Activated T-helper 1 cell treated with anti-CD3 and anti-CD28 coated beads, Interleukin-12 subunit alpha, Interleukin-12 subunit beta, Interleukin-2, Interleukin-4 antibody, amounts not matched to agents 30 ng/mL and 10 ng/mL and 1 ng/mL, durations not matched to agents 14 hours and 24 hours and 36 hours (primary cell): ENCODE measurements around the gene SALL4. TPM values are rescaled to one million over a fixed set of nuclear protein-coding genes. Genes with fewer than 3 reads are reported as not detected.
"Not testable (repeated sequence)": the region's sequence is repeated elsewhere in the genome, so short reads cannot be mapped to it uniquely, and the experiment has no call there.

ENCODE experiments used
- DNase-seq: peaks from one replicate; pipeline ENCODE4 v3.0.0; 2021; ENCODE audit warnings: low spot score
- H3K27ac Mint-ChIP-seq: one replicate; pipeline ENCODE4 v1.8.0; 2021; ENCODE audit warnings: mild to moderate bottlenecking, mixed read lengths
- H3K27me3 Mint-ChIP-seq: one replicate; pipeline ENCODE4 v1.8.0; 2022; ENCODE audit warnings: mild to moderate bottlenecking, moderate library complexity, mixed read lengths; ENCODE audit not compliant: insufficient read depth
- H3K36me3 Mint-ChIP-seq: one replicate; pipeline ENCODE4 v1.8.0; 2021; ENCODE audit warnings: low read depth, mixed read lengths
- H3K4me1 Mint-ChIP-seq: one replicate; pipeline ENCODE4 v1.8.0; 2021; ENCODE audit warnings: low read depth, mixed read lengths
- H3K4me3 Mint-ChIP-seq: one replicate; pipeline ENCODE4 v1.8.0; 2021; ENCODE audit warnings: mild to moderate bottlenecking, moderate library complexity, mixed read lengths
- H3K9me3 Mint-ChIP-seq: one replicate; pipeline ENCODE4 v1.8.0; 2021; ENCODE audit warnings: mixed read lengths
- intact Hi-C: fragments of 100-400 bp; cut with micrococcal nuclease; formaldehyde crosslinking; loops from one replicate; pipeline ENCODE4 v1.15.1; 2024
- total RNA-seq: library from RNA; stranded (reverse); gene quantifications from 2 replicates; pipeline ENCODE4 v1.2.3, GENCODE V29; 2022

Gene SALL4
- total RNA-seq, 1 donor from 2014 or later = 1.0 TPM

- no peak for DNase-seq
- no peak overlapping the region for H3K4me3 Mint-ChIP-seq
- intact Hi-C loops = no loop called here
Measured at GRCh38 chr20:51756653-51757052, 45.7 kb downstream of the SALL4 start.

GRCh38 chr20:51753220-51753619 is 49.1 kb downstream of the SALL4 start:
- H3K9me3 Mint-ChIP-seq, DNase-seq, intact Hi-C loops, H3K36me3 Mint-ChIP-seq, H3K27me3 Mint-ChIP-seq, H3K27ac Mint-ChIP-seq, H3K4me3 Mint-ChIP-seq: not testable (repeated sequence)
- H3K4me1 Mint-ChIP-seq = peaks cover 10% of the 10 kb centered on the region

More at GRCh38 chr20:51756653-51757052, 45.7 kb downstream of the SALL4 start:
- Mint-ChIP-seq H3K27ac (no peak overlapping the region), H3K4me1 (peaks cover 5% of the 10 kb centered on the region), H3K36me3 (no peaks in the 10 kb centered on the region), H3K27me3 (no peaks in the 10 kb centered on the region), H3K9me3 (no peaks in the 10 kb centered on the region)

- Mint-ChIP-seq H3K4me1 (peaks cover 10% of the 10 kb centered on the region), H3K36me3 (no peaks in the 10 kb centered on the region), H3K4me3 (no peak overlapping the region), H3K9me3 (no peaks in the 10 kb centered on the region), H3K27me3 (peaks cover 1% of the 10 kb centered on the region), H3K27ac (no peak overlapping the region)
- DNase-seq = no peak
- intact Hi-C loops = no loop called here
Measured at GRCh38 chr20:51752343-51752951, 49.9 kb downstream of the SALL4 start.

- H3K36me3 Mint-ChIP-seq = peaks cover under 1% of the 10 kb centered on the region
Measured at GRCh38 chr20:51750770-51751388, 51.4 kb downstream of the SALL4 start.

GRCh38 chr20:51750037-51750769 is 52.1 kb downstream of the SALL4 start:
- peaks cover 2% of the 10 kb centered on the region for H3K36me3 Mint-ChIP-seq
- intact Hi-C loops = no loop called here
- peaks cover 1% of the 10 kb centered on the region for H3K27me3 Mint-ChIP-seq
- no peak for DNase-seq
- peak overlapping the region; percentile 2 for H3K27ac Mint-ChIP-seq
- H3K9me3 Mint-ChIP-seq = peaks cover 5% of the 10 kb centered on the region
- peaks cover 6% of the 10 kb centered on the region for H3K4me1 Mint-ChIP-seq
- no peak overlapping the region for H3K4me3 Mint-ChIP-seq

More at GRCh38 chr20:51750770-51751388, 51.4 kb downstream of the SALL4 start:
- H3K4me1 Mint-ChIP-seq = peaks cover 6% of the 10 kb centered on the region
- DNase-seq = no peak
- peaks cover 1% of the 10 kb centered on the region for H3K27me3 Mint-ChIP-seq
- H3K27ac Mint-ChIP-seq = no peak overlapping the region
- peaks cover under 1% of the 10 kb centered on the region for H3K9me3 Mint-ChIP-seq
- no peak overlapping the region for H3K4me3 Mint-ChIP-seq
- intact Hi-C loops = no loop called here

- Mint-ChIP-seq H3K27ac (no peak overlapping the region), H3K27me3 (peaks cover 1% of the 10 kb centered on the region), H3K4me3 (no peak overlapping the region), H3K9me3 (peaks cover 5% of the 10 kb centered on the region), H3K4me1 (peaks cover 6% of the 10 kb centered on the region), H3K36me3 (peaks cover 2% of the 10 kb centered on the region)
- intact Hi-C loops = no loop called here
- no peak for DNase-seq
Measured at GRCh38 chr20:51749674-51750036, 52.7 kb downstream of the SALL4 start.

- DNase-seq = no peak
- peaks cover 2% of the 10 kb centered on the region for H3K36me3 Mint-ChIP-seq
- H3K4me1 Mint-ChIP-seq = peaks cover 10% of the 10 kb centered on the region
- H3K9me3 Mint-ChIP-seq = peaks cover 5% of the 10 kb centered on the region
- intact Hi-C loops = no loop called here
- no peak overlapping the region for H3K4me3 Mint-ChIP-seq
- H3K27me3 Mint-ChIP-seq = peaks cover 1% of the 10 kb centered on the region
- peak overlapping the region; percentile 69 for H3K27ac Mint-ChIP-seq
Measured at GRCh38 chr20:51747182-51747911, 55.0 kb downstream of the SALL4 start.

- Mint-ChIP-seq H3K27me3 (peaks cover 1% of the 10 kb centered on the region), H3K27ac (no peak overlapping the region), H3K36me3 (peaks cover 2% of the 10 kb centered on the region), H3K9me3 (peaks cover 5% of the 10 kb centered on the region), H3K4me3 (no peak overlapping the region), H3K4me1 (peaks cover 10% of the 10 kb centered on the region)
- DNase-seq = no peak
- intact Hi-C loops = no loop called here
Measured at GRCh38 chr20:51745804-51746203, 56.5 kb downstream of the SALL4 start.

- H3K9me3 Mint-ChIP-seq = peaks cover 4% of the 10 kb centered on the region
- DNase-seq = no peak
- peaks cover under 1% of the 10 kb centered on the region for H3K36me3 Mint-ChIP-seq
- peaks cover 2% of the 10 kb centered on the region for H3K27me3 Mint-ChIP-seq
- H3K27ac Mint-ChIP-seq = no peak overlapping the region
- H3K4me3 Mint-ChIP-seq = no peak overlapping the region
- intact Hi-C loops = no loop called here
- peaks cover 4% of the 10 kb centered on the region for H3K4me1 Mint-ChIP-seq
Measured at GRCh38 chr20:51740838-51741237, 61.5 kb downstream of the SALL4 start.

- H3K36me3 Mint-ChIP-seq, DNase-seq, H3K9me3 Mint-ChIP-seq, intact Hi-C loops, H3K4me3 Mint-ChIP-seq, H3K4me1 Mint-ChIP-seq, H3K27me3 Mint-ChIP-seq, H3K27ac Mint-ChIP-seq: not testable (repeated sequence)
Measured at GRCh38 chr20:51740308-51740707, 62.0 kb downstream of the SALL4 start.

GRCh38 chr20:51739722-51740249 is 62.5 kb downstream of the SALL4 start:
- H3K4me1 Mint-ChIP-seq = peaks cover 4% of the 10 kb centered on the region
- no peaks in the 10 kb centered on the region for H3K36me3 Mint-ChIP-seq
- no peak overlapping the region for H3K27ac Mint-ChIP-seq
- H3K9me3 Mint-ChIP-seq = no peaks in the 10 kb centered on the region
- H3K27me3 Mint-ChIP-seq = peaks cover 2% of the 10 kb centered on the region
- DNase-seq = no peak
- no peak overlapping the region for H3K4me3 Mint-ChIP-seq
- intact Hi-C loops = no loop called here

- H3K27ac Mint-ChIP-seq = no peak overlapping the region
- no peaks in the 10 kb centered on the region for H3K4me1 Mint-ChIP-seq
- peaks cover 2% of the 10 kb centered on the region for H3K27me3 Mint-ChIP-seq
- intact Hi-C loops = no loop called here
- no peak for DNase-seq
- no peaks in the 10 kb centered on the region for H3K9me3 Mint-ChIP-seq
- H3K36me3 Mint-ChIP-seq = no peaks in the 10 kb centered on the region
- no peak overlapping the region for H3K4me3 Mint-ChIP-seq
Measured at GRCh38 chr20:51738877-51739447, 63.4 kb downstream of the SALL4 start.
